ENCODE measurements around the gene RASSF1.
A peak's percentile ranks its signal among the peaks of the same experiment; 100 is the strongest.

RASSF1 gene

GRCh38 chr3:50340448-50341329 is at the start of gene RASSF1:
Gene RASSF1 (minus strand): TSS chr3:50340836. CDS start chr3:50340805, 31 bp downstream.
- Histone ChIP-seq H3K27ac (no peak within 1 kb of the TSS), H3K4me3 (ENCODE audit: low read depth, low read length) (no peak within 1 kb of the TSS)
- no peak for DNase-seq

DNA sequence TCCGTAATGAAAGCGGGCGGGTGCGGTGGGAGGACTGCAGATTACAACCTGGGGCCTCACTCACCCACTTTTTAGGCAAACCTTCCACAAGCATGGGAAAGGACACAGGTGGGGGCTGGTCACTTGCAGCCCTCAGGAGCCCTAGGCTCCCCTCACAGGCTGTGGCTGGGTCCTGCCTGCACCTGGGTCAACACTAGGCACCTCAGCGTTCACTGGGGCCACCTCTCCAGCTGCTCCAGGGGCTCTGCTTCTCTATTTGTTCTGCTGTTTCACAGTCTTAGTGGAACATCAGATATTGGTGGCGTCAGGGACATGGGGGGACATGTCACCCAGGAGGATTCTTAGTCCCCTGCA is 48.8 kb upstream of the RASSF1 start:
- Histone ChIP-seq H3K4me3 (ENCODE audit: low read depth, low read length) (no peak overlapping the region), H3K27ac (no peak overlapping the region), H3K36me3 (no peaks in the 10 kb centered on the region), H3K27me3 (ENCODE audit: insufficient read depth, low read depth, severe bottlenecking) (no peaks in the 10 kb centered on the region), H3K9me3 (ENCODE audit: severe bottlenecking) (no peaks in the 10 kb centered on the region)
- TF ChIP-seq, protein P1, sequence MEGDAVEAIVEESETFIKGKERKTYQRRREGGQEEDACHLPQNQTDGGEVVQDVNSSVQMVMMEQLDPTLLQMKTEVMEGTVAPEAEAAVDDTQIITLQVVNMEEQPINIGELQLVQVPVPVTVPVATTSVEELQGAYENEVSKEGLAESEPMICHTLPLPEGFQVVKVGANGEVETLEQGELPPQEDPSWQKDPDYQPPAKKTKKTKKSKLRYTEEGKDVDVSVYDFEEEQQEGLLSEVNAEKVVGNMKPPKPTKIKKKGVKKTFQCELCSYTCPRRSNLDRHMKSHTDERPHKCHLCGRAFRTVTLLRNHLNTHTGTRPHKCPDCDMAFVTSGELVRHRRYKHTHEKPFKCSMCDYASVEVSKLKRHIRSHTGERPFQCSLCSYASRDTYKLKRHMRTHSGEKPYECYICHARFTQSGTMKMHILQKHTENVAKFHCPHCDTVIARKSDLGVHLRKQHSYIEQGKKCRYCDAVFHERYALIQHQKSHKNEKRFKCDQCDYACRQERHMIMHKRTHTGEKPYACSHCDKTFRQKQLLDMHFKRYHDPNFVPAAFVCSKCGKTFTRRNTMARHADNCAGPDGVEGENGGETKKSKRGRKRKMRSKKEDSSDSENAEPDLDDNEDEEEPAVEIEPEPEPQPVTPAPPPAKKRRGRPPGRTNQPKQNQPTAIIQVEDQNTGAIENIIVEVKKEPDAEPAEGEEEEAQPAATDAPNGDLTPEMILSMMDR (IDR thresholded peaks at IDR 0.05; ENCODE audit: low read depth, low read length): no peak
- no peak for DNase-seq

More at GRCh38 chr3:50340448-50341329, at the start of gene RASSF1:
- Histone ChIP-seq H3K36me3 (peaks cover 8% of the 10 kb centered on the region), H3K27me3 (ENCODE audit: insufficient read depth, low read depth, severe bottlenecking) (no peaks in the 10 kb centered on the region), H3K9me3 (ENCODE audit: severe bottlenecking) (no peaks in the 10 kb centered on the region)
- TF ChIP-seq, protein P1 (IDR thresholded peaks at IDR 0.05; ENCODE audit: low read depth, low read length): no peak

DNA sequence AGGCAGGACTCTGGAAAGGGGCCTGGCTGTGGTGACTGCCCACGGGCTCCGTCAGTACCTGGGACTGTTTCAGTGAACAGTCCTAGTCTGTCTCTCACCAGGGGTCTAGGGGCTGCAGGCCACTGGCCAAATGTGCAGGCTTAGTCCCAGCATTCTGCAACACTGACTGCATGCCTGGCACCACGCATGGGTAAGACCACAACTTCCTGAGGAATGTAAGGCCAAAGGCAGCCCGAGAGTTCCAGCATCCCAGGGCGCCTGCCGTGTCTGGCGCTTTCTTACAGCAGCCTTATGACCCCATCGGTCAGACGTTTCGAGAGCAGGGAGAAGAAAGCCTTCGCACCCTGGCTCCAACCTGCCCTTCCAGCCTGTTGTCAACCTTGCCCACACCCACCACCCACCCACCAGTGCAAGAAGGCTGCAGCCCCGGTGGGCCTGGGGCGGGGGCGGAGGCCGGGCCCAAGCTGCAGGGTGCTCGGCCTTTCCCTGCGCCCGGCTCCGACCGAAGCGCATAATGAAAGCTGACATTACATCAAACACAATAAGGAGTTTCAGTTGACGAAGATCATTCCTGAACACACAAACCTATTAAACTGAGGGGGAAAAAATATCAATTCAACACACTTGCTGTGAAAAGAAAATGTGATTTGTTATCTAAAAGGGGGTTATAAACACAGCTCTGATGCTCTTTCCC is 48.2 kb upstream of the RASSF1 start:
- no peak for DNase-seq
- no peaks in the 10 kb centered on the region for H3K27me3 ChIP-seq (ENCODE audit: insufficient read depth, low read depth, severe bottlenecking)
- H3K4me3 ChIP-seq (ENCODE audit: low read depth, low read length): no peak overlapping the region
- peak overlapping the region; percentile 58 for H3K27ac ChIP-seq
- H3K9me3 ChIP-seq (ENCODE audit: severe bottlenecking): no peaks in the 10 kb centered on the region
- TF ChIP-seq, protein P1 (IDR thresholded peaks at IDR 0.05; ENCODE audit: low read depth, low read length): no peak
- no peaks in the 10 kb centered on the region for H3K36me3 ChIP-seq

GRCh38 chr3:50388016-50388719 is 47.5 kb upstream of the RASSF1 start:
- Histone ChIP-seq H3K9me3 (ENCODE audit: severe bottlenecking) (no peaks in the 10 kb centered on the region), H3K27ac (peak overlapping the region; percentile 58), H3K27me3 (ENCODE audit: insufficient read depth, low read depth, severe bottlenecking) (no peaks in the 10 kb centered on the region), H3K36me3 (no peaks in the 10 kb centered on the region), H3K4me3 (ENCODE audit: low read depth, low read length) (no peak overlapping the region)
- DNase-seq: peak; percentile 81
- TF ChIP-seq, protein P1 (IDR thresholded peaks at IDR 0.05; ENCODE audit: low read depth, low read length): peak; percentile 90

DNA sequence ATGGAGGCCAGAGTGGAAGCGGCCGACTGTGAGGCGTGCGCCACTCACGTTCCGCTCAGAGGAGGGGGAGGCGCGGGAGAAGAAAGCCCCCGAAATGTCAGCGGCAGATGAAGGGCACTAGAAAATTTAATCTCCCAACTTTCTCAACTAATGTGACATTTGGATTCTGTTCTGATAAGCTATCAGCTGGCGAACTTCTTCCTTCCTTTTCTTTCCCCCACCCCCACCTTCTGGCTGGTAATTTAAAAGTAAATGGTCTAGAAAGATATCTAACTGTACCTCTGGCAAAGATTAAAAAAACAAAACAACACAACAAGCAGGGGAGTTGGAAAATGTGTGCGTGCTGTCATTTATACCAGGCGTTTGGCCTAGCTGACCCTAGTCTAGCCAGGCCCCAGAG is 45.1 kb upstream of the RASSF1 start:
- DNase-seq: no peak
- Histone ChIP-seq H3K9me3 (ENCODE audit: severe bottlenecking) (no peaks in the 10 kb centered on the region), H3K4me3 (ENCODE audit: low read depth, low read length) (no peak overlapping the region), H3K36me3 (no peaks in the 10 kb centered on the region), H3K27ac (no peak overlapping the region), H3K27me3 (ENCODE audit: insufficient read depth, low read depth, severe bottlenecking) (no peaks in the 10 kb centered on the region)
- TF ChIP-seq, protein P1 (IDR thresholded peaks at IDR 0.05; ENCODE audit: low read depth, low read length): no peak

Measured in WERI-Rb-1 (cell line).